Measurements from ENCODE around the gene GPR32. TPM values are rescaled to one million over a fixed set of nuclear protein-coding genes. Genes with fewer than 3 reads are reported as not detected.

Gene GPR32
- total RNA-seq, result not detected

DNA sequence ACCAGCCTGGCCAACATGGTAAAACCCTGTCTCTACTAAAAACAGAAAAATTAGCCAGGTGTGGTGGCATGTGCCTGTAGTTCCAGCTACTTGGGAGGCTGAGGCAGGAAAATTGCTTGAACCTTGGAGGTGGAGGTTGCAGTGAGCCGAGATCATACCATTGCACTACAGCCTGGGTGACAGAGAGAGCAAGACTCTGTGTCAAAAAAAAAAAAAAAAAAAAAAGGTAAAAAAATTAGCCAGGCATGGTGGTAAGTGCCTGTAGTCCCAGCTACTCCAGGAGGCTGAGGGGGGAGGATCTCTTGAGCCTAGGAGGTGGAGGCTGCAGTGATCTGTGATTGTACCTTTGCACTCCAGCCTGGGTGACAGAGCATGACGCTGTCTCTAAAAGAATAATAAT is at the start of gene GPR32:
TSS of gene GPR32 (plus strand) at position 301 of the 400 bp plus-strand sequence. CDS start 137 bp downstream, outside the sequence.

DNA sequence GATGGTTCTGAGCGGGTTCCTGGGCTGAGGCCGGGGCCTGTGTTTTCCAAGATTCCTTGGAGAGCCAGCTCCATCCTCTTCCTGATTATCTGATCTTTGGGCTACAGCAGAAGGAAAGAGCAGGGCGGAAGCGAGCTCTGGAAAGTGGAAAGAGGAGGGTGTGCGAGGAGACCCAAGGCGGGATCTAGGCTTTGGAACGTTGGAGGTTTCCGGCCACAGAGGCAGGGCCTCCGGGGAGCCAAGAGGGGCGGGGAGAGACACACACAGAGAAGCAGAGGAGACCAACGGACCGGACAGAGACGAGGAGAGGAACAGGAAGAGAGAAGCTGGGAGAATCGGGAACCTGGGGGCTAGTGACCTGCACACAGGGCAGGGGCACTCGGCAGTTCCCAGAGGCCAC is 47.2 kb upstream of the GPR32 start, which contains the start of gene CLEC11A:
TSS of gene CLEC11A (plus strand) at position 296 of the 400 bp plus-strand sequence. CDS start 162 bp downstream, outside the sequence.

GRCh38 chr19:50790396-50790795 is 20.1 kb downstream of the GPR32 start, which contains the start of gene ACP4:
Gene ACP4, plus strand, starts transcription at chr19:50790415. Its CDS starts 0 bp downstream, at chr19:50790415.

Small RNA genes within 50 kb of the gene (small RNA-seq; reads per million reads assigned to genes)
- gene SNORD88A (133 reads per million, percentile 97 among the genes with 10 or more reads in this experiment), gene SNORD88B (not detected), gene SNORD88C (not detected)

Other genes with a start within 250 kb of the GPR32 start
- gene LRRC4B, start 202.0 kb upstream of the GPR32 start, total RNA-seq, result 105 TPM
- gene SYT3, start 130.6 kb upstream of the GPR32 start, total RNA-seq, result 36.0 TPM
- gene C19orf81, start 121.0 kb upstream of the GPR32 start, total RNA-seq, result not detected
- 23.3 TPM for gene SHANK1, start 50.7 kb upstream of the GPR32 start, total RNA-seq
- 2.5 TPM for gene CLEC11A, start 47.1 kb upstream of the GPR32 start, total RNA-seq
- not detected for gene ACP4, start 20.0 kb downstream of the GPR32 start, total RNA-seq
- gene KLK1, start 53.3 kb downstream of the GPR32 start, total RNA-seq, result not detected
- not detected for gene KLK15, start 63.1 kb downstream of the GPR32 start, total RNA-seq
- gene KLK3, start 84.5 kb downstream of the GPR32 start, total RNA-seq, result not detected
- gene KLK2, start 103.0 kb downstream of the GPR32 start, total RNA-seq, result not detected
- gene KLK4, start 140.9 kb downstream of the GPR32 start, total RNA-seq, result not detected
- 0.69 TPM for gene KLK5, start 182.6 kb downstream of the GPR32 start, total RNA-seq
- not detected for gene KLK6, start 199.1 kb downstream of the GPR32 start, total RNA-seq
- gene KLK7, start 213.5 kb downstream of the GPR32 start, total RNA-seq, result not detected
- not detected for gene KLK8, start 231.1 kb downstream of the GPR32 start, total RNA-seq
- 3.2 TPM for gene KLK10, start 249.2 kb downstream of the GPR32 start, total RNA-seq

All from diencephalon (tissue), 1 donor.